ENCODE results near the gene CD274.

- TF ChIP-seq EZH2 (IDR thresholded peaks at IDR 0.05) (no peak), POLR2AphosphoS5 (IDR thresholded peaks at IDR 0.05; ENCODE audit: borderline replicate concordance, low read depth, low read length) (no peak)
Observed at GRCh38 chr9:5453004-5453403, 2.7 kb downstream of the CD274 start.

Measured in SK-N-MC (cell line).